ENCODE data around the gene NCOA6. TPM values are rescaled to one million over a fixed set of nuclear protein-coding genes. Genes with fewer than 3 reads are reported as not detected.
A peak's percentile ranks its signal among the peaks of the same experiment; 100 is the strongest.

NCOA6 gene
- total RNA-seq (19.1 TPM), polyA plus RNA-seq (18.8 TPM)

DNA sequence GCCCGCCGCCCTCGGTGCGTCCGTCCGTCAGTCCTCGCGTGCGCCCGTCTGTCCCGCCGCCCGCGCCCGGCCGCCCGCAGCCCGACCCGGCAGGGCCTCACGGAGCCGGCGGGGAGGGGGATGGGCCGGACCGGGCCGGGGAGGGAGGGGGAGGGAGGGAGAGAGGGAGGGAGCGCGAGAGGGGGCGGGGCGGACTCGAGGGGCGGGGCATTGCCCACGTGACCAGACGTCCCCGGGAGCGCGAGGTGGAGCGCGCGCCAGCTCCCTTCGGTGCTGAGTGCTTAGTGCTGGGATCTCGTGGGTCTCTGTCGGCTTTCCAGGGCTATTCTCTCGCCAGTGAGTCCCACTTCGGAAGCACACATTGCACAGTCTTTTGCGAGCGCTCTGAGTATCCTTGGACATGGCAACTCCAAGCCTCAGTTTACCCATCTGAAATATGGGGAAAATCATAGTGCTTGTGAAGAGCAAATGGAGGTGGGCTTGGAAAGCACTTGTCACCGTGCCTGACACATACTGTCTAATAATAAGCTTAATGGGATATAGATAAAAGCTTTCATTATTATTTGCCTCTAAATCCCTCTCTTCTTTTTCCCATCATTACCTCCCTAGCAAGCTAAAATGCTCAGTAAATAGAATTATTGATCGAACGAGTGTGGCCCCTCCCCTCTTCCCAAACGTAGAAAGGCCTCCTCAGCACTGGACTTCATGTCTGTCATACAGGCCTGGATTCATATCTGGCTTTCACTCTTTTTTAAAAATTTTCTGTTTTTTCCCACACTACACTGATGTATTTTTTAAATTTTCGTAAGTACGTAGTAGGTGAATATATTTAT is at the start of gene NCOA6:
TSS of gene NCOA6 (minus strand) at position 122 of the 833 bp plus-strand sequence. CDS start 43,296 bp downstream, outside the sequence.
- no peak for DNase-seq (ENCODE audit: extremely low spot score)
- H3K4me3 ChIP-seq (ENCODE audit: low read depth, low read length): peak within 1 kb of the TSS; percentile 97
- H3K36me3 ChIP-seq (ENCODE audit: insufficient read depth): no peaks in the 10 kb centered on the region
- H3K4me1 ChIP-seq (ENCODE audit: insufficient read depth): no peaks in the 10 kb centered on the region
- peak within 1 kb of the TSS; percentile 85 for H3K27ac ChIP-seq (ENCODE audit: low read depth)
- 8% methylated on average over 52 of the region's 52 CpGs for WGBS

DNA sequence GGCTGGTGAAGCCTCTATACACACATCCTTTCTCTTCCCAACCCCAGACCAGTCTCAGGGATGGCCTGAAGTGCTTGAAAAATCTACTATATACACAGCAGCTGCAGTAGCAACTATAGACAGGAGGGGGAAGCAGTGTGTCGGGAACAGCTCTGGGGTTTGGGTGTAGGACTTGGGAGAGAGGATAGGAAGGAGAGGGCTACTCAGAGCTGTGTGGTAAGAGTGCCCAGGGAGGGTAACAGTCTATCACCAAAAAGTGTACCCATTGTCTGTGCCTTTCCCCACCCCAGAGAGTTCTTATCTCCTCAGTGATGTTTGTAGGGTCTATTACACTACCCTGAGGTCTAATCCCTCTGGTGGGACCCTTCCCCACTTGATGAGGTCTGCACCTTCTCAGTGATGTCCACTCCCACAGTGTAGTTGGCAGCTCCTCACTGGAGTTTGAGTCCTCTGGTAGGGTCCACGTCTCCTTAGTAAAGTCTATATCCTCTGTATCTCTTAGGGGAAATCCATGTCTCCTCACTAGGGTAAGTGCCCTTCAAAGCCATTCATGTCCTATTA is 48.7 kb upstream of the NCOA6 start:
- 28% methylated on average over 2 of the region's 2 CpGs for WGBS
- Histone ChIP-seq H3K4me1 (ENCODE audit: insufficient read depth) (no peaks in the 10 kb centered on the region), H3K27ac (ENCODE audit: low read depth) (no peak overlapping the region)

DNA sequence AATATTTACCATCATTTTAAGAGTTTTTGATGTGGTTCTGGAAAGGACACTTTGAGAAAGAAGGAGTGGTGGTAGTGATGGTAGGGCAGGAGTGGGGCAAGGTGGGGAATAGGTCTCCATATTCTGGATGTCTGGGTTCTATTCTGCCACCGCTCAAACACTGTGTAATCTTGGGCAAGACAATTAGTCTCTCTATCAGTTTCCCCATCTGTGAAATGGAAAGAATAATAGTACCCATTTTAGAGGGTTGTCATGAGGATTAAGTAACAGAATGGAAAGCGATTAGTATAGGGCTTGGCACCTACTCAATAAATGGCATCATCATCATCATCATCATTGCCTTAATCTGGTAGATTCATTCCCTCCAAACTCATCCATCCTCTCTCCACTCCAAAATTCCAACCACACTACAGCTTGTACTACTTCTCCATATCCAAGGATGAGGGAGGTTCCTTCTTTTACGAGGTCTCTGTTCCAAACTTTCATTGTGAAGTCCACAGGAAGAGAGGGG is 48.2 kb upstream of the NCOA6 start:
- Histone ChIP-seq H3K36me3 (ENCODE audit: insufficient read depth) (no peaks in the 10 kb centered on the region), H3K4me1 (ENCODE audit: insufficient read depth) (no peaks in the 10 kb centered on the region), H3K4me3 (ENCODE audit: low read depth, low read length) (no peak overlapping the region), H3K27ac (ENCODE audit: low read depth) (no peak overlapping the region)
- WGBS: 56% methylated on average over 3 of the region's 3 CpGs
- DNase-seq (ENCODE audit: extremely low spot score): no peak

More for the DNA sequence above, 48.7 kb upstream of the NCOA6 start:
- H3K4me3 ChIP-seq (ENCODE audit: low read depth, low read length): no peak overlapping the region
- peak; percentile 42 for DNase-seq (ENCODE audit: extremely low spot score)
- H3K36me3 ChIP-seq (ENCODE audit: insufficient read depth): no peaks in the 10 kb centered on the region

DNA sequence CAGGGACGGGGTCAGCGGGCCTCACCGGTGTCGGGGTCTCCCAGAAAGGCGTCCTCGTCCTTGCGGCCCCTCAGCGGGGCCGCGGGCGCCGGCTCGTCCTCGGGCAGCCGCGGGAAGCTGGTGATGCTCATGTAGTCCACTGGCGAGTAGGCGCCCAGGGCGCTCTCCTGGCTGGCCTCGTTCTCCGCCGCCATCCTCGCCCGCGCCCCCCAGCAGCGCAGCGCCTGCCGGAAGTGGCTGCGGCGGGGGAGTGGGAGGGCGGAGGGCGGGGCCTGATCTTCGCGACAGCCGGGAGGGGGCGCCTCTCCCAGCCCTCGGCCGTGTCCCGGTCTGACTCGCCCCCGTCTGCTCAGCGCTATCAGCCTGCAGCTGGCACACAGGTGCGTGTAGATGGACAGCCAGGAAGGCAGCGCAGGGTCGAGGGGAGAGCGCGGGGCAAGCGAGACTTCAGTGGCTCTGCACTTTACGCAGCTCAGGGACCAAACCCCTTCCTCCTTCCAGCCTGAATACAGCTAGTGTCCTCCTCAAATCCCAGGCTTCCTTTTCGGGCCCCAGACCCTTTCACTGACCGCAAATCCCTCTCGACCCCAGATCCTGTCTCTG is 47.3 kb upstream of the NCOA6 start, which contains the start of gene GGT7:
TSS of gene GGT7 (minus strand) at position 235 of the 603 bp plus-strand sequence. CDS start at position 194, 41 bp downstream.
- H3K27ac ChIP-seq (ENCODE audit: low read depth): no peak within 1 kb of the TSS
- peak; percentile 21 for DNase-seq (ENCODE audit: extremely low spot score)
- no peaks in the 10 kb centered on the region for H3K36me3 ChIP-seq (ENCODE audit: insufficient read depth)
- 2% methylated on average over 52 of the region's 52 CpGs for WGBS
- H3K4me3 ChIP-seq (ENCODE audit: low read depth, low read length): peak within 1 kb of the TSS; percentile 67
- peaks cover under 1% of the 10 kb centered on the region for H3K4me1 ChIP-seq (ENCODE audit: insufficient read depth)

DNA sequence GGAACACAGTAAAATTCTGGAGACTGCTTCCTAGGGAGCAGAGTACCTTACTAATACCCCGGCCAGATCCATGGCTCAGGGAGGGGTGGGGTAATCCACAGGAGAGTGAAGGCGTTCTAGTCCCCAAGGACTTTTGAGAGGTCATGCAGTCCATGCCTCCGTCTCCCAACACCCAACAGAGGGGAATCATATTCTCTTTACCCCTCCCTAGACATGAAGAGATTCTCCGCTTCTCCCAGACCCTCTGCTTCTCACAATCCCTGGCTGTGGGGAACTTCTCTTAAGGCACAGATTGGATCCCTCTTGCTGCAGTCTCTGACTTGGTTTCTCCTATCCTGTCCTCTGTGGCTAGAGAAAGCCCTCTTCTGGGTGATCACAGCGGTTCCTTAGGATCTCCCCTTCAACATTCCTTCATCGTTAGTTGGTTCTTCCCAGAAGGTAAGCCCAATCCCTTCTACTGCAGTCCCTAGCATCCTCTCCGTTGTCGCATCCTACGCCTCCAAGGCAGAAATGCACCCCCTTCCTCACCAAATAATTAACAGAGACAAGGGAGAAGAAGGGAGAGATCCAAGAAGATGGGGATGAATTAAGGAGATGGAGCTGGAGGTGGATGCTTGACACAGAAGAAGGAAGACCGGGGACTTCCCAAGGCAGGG is 46.6 kb upstream of the NCOA6 start:
- Histone ChIP-seq H3K27ac (ENCODE audit: low read depth) (no peak overlapping the region), H3K4me3 (ENCODE audit: low read depth, low read length) (peak overlapping the region; percentile 67), H3K36me3 (ENCODE audit: insufficient read depth) (no peaks in the 10 kb centered on the region), H3K4me1 (ENCODE audit: insufficient read depth) (peaks cover 1% of the 10 kb centered on the region)
- no peak for DNase-seq (ENCODE audit: extremely low spot score)
- 39% methylated on average over 10 of the region's 10 CpGs for WGBS

DNA sequence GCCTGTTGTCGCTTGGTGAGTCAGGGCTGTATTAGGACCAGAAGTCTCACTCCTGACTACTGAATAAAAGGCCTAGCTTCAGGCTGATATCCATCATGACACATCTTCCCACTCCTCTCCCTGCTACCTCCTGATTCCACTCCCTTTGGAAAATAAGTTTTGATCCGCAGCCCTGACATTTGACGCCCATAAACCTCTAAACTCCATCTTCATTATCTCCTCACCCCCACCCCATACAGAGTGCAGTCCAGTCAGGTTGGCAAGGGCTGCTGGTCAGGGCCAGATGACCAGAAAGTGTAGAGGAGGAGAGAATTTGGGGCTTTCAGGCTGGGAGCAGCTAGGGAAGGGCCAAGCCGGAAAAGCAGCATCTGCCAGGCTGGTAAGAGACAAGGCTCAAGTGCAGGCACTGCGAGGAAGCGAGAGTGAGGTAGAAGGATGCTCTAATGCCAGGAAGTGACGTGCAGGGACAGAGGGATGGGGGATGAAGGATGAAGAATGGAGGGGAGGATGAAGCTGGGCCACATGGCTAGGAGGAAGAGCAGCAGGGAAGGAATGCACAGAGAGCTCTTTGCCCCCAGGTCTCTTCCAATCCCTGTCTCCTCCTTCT is 46.0 kb upstream of the NCOA6 start:
- DNase-seq (ENCODE audit: extremely low spot score): no peak
- Histone ChIP-seq H3K4me1 (ENCODE audit: insufficient read depth) (peaks cover 1% of the 10 kb centered on the region), H3K27ac (ENCODE audit: low read depth) (no peak overlapping the region), H3K4me3 (ENCODE audit: low read depth, low read length) (no peak overlapping the region), H3K36me3 (ENCODE audit: insufficient read depth) (no peaks in the 10 kb centered on the region)
- 95% methylated on average over 7 of the region's 7 CpGs for WGBS

DNA sequence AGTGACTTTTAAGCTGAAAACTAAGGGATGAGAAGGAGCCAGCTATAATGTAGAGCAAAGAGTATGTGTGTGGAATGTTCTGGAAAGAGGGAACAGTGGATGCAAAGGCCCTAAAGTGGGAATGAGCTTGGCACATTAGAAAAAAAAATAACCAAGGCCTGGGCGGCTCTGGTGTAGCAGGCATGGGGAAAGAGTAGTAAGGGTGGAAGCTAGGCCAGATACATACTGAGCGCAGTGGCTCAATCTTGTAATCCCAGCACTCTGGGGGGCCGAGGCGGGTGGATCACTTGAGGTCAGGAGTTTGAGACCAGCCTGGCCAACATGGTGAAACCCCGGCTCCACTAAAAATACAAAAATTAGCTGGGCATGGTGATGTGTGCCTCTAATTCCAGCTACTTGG is 38.8 kb upstream of the NCOA6 start:
- Histone ChIP-seq H3K4me3 (ENCODE audit: low read depth, low read length) (no peak overlapping the region), H3K27ac (ENCODE audit: low read depth) (no peak overlapping the region), H3K4me1 (ENCODE audit: insufficient read depth) (peaks cover 1% of the 10 kb centered on the region), H3K36me3 (ENCODE audit: insufficient read depth) (no peaks in the 10 kb centered on the region)
- WGBS: 93% methylated on average over 5 of the region's 5 CpGs
- DNase-seq (ENCODE audit: extremely low spot score): no peak

DNA sequence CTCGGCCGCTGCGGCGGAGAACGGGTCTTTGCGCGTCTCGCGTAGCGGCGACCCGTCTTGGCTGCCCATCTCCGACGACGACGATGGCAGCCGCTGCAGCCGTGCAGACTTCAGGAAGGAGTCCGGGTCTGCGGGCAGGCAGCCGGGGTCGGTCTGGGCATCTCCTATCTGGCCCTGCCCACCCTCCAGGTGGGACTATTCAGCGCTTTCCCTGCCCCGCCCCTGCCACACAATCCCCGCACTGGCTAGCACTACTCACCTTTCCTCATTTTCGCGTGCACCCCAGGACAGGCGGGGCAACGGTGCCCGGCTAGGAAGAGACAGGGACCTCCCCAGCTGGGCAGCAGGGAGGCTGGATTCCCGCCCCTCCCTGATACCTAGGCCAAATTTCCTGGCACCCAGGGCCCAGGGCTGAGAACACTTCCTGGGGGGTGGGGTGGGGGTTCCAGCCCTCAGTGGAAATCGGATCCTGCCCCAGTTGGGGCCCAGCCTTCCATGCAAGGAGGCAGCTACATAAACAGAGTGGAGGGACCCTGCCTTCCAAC is 38.0 kb upstream of the NCOA6 start:
- H3K36me3 ChIP-seq (ENCODE audit: insufficient read depth): no peaks in the 10 kb centered on the region
- DNase-seq (ENCODE audit: extremely low spot score): no peak
- no peak overlapping the region for H3K4me3 ChIP-seq (ENCODE audit: low read depth, low read length)
- 70% methylated on average over 32 of the region's 32 CpGs for WGBS
- no peak overlapping the region for H3K27ac ChIP-seq (ENCODE audit: low read depth)
- peaks cover 1% of the 10 kb centered on the region for H3K4me1 ChIP-seq (ENCODE audit: insufficient read depth)

DNA sequence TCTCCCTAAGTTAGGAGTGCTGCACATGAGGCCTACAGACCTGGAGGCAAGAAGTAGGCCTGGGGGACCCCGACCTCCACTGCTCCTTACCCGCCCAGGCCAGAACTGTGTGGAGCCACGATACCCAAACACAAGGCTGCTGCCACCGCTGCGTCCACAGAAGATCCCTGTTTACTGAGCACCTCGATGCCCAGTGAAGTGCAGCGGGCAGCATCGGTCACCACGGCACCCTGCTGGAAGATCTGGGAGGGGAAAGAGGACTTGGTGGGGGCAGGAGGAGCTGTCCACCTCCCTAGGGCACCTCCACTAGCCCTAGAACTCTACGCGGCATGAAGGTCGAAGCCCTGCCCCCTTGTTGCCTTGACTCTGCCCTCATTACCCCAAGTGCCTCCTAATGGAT is 37.3 kb upstream of the NCOA6 start:
- no peaks in the 10 kb centered on the region for H3K36me3 ChIP-seq (ENCODE audit: insufficient read depth)
- no peak for DNase-seq (ENCODE audit: extremely low spot score)
- no peak overlapping the region for H3K4me3 ChIP-seq (ENCODE audit: low read depth, low read length)
- no peak overlapping the region for H3K27ac ChIP-seq (ENCODE audit: low read depth)
- peaks cover 1% of the 10 kb centered on the region for H3K4me1 ChIP-seq (ENCODE audit: insufficient read depth)
- 95% methylated on average over 12 of the region's 12 CpGs for WGBS

DNA sequence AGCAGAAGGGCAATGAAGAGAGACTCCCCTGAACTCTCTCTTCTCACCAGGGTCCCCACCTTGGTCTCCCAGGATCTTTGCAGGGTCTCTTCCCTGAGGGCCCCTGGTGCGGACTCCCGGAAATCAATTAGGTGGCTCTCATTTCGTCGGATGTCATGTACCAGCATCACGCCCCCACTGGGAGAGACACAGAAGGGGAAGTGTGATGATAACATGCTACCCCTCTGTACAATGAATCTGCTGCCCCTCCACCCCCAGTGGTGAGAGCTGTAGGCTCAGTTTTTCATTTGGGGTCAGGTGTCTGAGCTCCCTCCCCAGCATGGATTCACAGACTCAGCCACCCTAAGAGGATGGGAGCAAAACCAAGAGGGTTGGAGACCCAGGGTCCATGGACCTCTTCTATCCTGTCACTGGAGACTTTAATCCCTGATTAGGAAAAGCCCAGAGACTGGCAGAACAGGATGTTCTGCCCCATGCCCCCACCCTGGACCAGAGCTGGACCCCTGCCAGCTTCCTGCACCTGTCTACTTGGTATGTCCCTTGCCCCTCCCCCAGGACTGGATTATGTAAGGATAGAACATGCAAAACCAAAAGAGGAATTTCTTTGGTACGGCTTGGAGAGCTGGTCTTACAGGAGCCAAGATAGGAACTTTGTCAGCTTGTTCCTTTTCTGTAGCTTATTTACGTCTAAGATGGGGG is 36.1 kb upstream of the NCOA6 start:
- Histone ChIP-seq H3K4me1 (ENCODE audit: insufficient read depth) (no peaks in the 10 kb centered on the region), H3K27ac (ENCODE audit: low read depth) (no peak overlapping the region), H3K36me3 (ENCODE audit: insufficient read depth) (no peaks in the 10 kb centered on the region), H3K4me3 (ENCODE audit: low read depth, low read length) (no peak overlapping the region)
- DNase-seq (ENCODE audit: extremely low spot score): no peak
- WGBS: 86% methylated on average over 7 of the region's 7 CpGs

DNA sequence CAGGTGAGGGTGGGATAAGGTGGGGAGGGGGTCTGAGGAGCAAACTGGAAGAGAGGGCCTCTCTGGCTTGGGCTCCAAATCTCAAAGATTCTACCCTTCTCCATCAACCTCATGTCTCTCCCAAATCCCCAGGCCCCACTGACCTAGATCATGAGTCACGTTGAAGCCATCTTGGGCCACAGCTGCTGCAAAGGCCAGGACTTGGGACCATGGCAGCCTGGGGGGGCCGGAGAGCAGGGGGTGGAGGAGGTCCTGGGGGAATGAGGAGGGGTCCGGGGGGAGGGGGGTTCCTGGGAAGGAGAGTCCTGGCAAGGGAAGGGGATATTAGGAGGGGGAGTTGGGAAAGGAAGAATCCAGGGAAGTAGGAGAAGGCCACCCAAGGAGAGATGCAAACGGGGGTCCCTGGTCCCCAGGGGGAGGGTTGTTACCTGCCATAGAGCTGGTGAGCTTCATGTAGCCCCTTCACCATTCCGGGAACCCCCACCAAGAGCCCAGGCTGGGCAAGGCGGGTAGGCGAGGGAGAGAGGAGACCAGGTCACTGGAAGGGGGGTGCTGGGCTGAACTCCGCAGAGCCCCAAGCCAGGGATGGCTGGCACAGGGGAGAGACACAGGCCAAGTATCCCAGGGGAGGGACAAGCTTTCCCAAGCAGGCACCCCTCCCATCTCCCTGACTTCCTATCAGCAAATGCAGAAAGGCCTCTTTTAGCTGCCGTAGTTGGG is 34.5 kb upstream of the NCOA6 start:
- no peak for DNase-seq (ENCODE audit: extremely low spot score)
- H3K4me3 ChIP-seq (ENCODE audit: low read depth, low read length): no peak overlapping the region
- H3K4me1 ChIP-seq (ENCODE audit: insufficient read depth): no peaks in the 10 kb centered on the region
- 92% methylated on average over 9 of the region's 9 CpGs for WGBS
- H3K36me3 ChIP-seq (ENCODE audit: insufficient read depth): no peaks in the 10 kb centered on the region
- no peak overlapping the region for H3K27ac ChIP-seq (ENCODE audit: low read depth)

DNA sequence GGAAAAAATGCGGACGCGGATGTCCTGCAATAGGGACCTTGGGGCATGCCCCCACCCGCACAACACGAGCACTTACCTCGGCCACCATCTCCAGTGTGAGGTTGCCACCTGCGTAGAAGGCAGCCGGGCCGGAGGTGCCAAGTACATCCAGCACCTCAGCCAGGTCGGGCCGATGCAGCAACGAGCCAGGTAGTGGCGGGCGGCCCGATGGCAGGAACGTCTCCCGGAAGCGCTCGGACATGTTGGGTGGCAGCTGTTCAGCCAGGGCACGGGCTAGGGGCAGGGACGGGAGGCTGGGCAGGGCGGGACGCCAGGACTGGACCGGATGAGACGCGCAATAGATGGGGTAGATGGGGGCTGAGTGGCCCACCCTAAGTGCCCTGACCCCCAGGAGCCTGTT is 33.9 kb upstream of the NCOA6 start:
- Histone ChIP-seq H3K27ac (ENCODE audit: low read depth) (no peak overlapping the region), H3K4me1 (ENCODE audit: insufficient read depth) (no peaks in the 10 kb centered on the region), H3K36me3 (ENCODE audit: insufficient read depth) (no peaks in the 10 kb centered on the region), H3K4me3 (ENCODE audit: low read depth, low read length) (no peak overlapping the region)
- 96% methylated on average over 26 of the region's 26 CpGs for WGBS
- no peak for DNase-seq (ENCODE audit: extremely low spot score)
